Lower lobe of right lung (tissue), 2 donors: ENCODE measurements around the gene LPIN3. TPM values are rescaled to one million over a fixed set of nuclear protein-coding genes. Genes with fewer than 3 reads are reported as not detected.
A peak's percentile ranks its signal among the peaks of the same experiment; 100 is the strongest.

Source experiments
- ATAC-seq, 2 donors: fragments of 200-7000 bp; cut with Tn5 transposase; one replicate each; pipeline ENCODE4 v1.9.1; 2020 to 2022; ENCODE audit warnings: mild to moderate bottlenecking in 2 of 2, moderate library complexity in 2 of 2
- DNase-seq: peaks from one replicate; pipeline ENCODE4 v3.0.0-alpha.2; 2020
- H3K27ac ChIP-seq: fragments of 200-600 bp; one replicate; pipeline ENCODE4 v1.8.0; 2022
- H3K27me3 ChIP-seq: fragments of 200-600 bp; one replicate; pipeline ENCODE4 v1.8.0; 2022; ENCODE audit warnings: low read depth
- H3K36me3 ChIP-seq: fragments of 200-600 bp; one replicate; pipeline ENCODE4 v1.8.0; 2022; ENCODE audit warnings: mild to moderate bottlenecking
- H3K4me1 ChIP-seq: fragments of 200-600 bp; one replicate; pipeline ENCODE4 v1.8.0; 2022
- H3K4me3 ChIP-seq: fragments of 200-600 bp; one replicate; pipeline ENCODE4 v1.8.0; 2022; ENCODE audit warnings: mild to moderate bottlenecking
- H3K9me3 ChIP-seq: fragments of 200-600 bp; one replicate; pipeline ENCODE4 v1.8.0; 2022
- intact Hi-C: fragments of 100-400 bp; cut with DNase I; formaldehyde crosslinking; loops from one replicate; pipeline ENCODE4 v1.11.0; 2022
- total RNA-seq: library from RNA; stranded (reverse); fragmentation: NEBNext Ultra II Directional; extraction: Animal tissue kit (Norgen Biotek cat#: 25700); gene quantifications from one replicate; pipeline ENCODE4 v1.2.1, GENCODE V29; 2021
- TF ChIP-seq, protein P1 (sequence below): fragments of 200-600 bp; IDR thresholded peaks from one replicate; pipeline ENCODE4 v1.8.0; 2022; ENCODE audit warnings: antibody characterized with exemption, mild to moderate bottlenecking
- donor health status: DM: no; HTN: yes; CAD: no; lungs with severe emphysema.

The LPIN3 gene
- total RNA-seq, 1 donor from 2014 or later: 16.3 TPM

DNA sequence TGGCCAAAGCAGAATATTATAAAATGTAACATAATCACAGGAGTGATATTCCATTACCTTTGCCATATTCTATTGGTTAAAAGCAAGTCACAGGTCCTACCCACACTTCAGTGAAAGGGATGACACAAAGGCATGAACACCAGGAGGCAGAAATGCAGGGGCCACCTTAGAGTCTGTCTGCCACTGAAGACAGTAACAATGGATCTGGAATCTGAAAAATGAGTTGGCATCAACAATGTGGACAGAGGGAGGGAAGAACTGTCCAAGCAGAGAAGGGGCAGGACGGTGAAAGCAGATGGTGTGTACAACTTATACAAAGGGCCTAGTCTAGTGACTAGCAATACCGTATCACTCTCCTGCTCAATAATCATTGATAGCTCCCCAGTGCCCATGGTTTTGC lies 6.6 kb upstream of the LPIN3 start:
- Histone ChIP-seq H3K4me1 (peaks cover 21% of the 10 kb centered on the region), H3K36me3 (no peaks in the 10 kb centered on the region), H3K9me3 (no peaks in the 10 kb centered on the region), H3K27me3 (no peaks in the 10 kb centered on the region), H3K4me3 (no peak overlapping the region), H3K27ac (no peak overlapping the region)
- DNase-seq (no peak), ATAC-seq (no peak)
- TF ChIP-seq, protein P1, sequence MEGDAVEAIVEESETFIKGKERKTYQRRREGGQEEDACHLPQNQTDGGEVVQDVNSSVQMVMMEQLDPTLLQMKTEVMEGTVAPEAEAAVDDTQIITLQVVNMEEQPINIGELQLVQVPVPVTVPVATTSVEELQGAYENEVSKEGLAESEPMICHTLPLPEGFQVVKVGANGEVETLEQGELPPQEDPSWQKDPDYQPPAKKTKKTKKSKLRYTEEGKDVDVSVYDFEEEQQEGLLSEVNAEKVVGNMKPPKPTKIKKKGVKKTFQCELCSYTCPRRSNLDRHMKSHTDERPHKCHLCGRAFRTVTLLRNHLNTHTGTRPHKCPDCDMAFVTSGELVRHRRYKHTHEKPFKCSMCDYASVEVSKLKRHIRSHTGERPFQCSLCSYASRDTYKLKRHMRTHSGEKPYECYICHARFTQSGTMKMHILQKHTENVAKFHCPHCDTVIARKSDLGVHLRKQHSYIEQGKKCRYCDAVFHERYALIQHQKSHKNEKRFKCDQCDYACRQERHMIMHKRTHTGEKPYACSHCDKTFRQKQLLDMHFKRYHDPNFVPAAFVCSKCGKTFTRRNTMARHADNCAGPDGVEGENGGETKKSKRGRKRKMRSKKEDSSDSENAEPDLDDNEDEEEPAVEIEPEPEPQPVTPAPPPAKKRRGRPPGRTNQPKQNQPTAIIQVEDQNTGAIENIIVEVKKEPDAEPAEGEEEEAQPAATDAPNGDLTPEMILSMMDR: no peak
- intact Hi-C loops: no loop called here

GRCh38 chr20:41334443-41335421 lies 5.9 kb upstream of the LPIN3 start:
- ATAC-seq (no peak), DNase-seq (no peak)
- TF ChIP-seq, protein P1: no peak
- peak overlapping the region; percentile 34 for H3K27ac ChIP-seq
- H3K4me1 ChIP-seq: peaks cover 20% of the 10 kb centered on the region
- intact Hi-C loops: loop anchor here (5.0 kb wide), 1 partner anchor 162 kb away; no protein-coding TSS in a partner anchor
- no peaks in the 10 kb centered on the region for H3K27me3 ChIP-seq
- no peak overlapping the region for H3K4me3 ChIP-seq
- no peaks in the 10 kb centered on the region for H3K36me3 ChIP-seq
- no peaks in the 10 kb centered on the region for H3K9me3 ChIP-seq

DNA sequence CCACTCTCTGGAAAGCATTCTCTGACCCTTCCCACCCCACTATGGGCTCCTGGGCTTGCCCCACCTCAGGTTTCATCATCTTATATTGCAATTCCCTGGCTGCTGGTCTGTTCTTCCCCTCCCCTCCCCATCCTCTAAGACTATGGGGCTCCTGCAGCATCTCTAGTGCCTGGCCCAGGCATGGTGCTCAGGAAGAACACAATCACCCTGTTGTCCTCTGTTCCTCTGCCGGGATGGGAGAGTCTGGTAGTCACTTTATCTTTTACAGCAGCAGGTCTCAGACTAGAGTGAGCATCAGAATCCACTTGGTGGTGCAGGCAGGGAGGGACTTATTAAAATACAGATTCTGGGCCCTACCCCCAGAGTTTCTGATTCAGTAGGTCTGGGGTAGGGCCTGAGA lies 5.0 kb upstream of the LPIN3 start:
- DNase-seq (no peak), ATAC-seq (no peak)
- Histone ChIP-seq H3K36me3 (no peaks in the 10 kb centered on the region), H3K9me3 (no peaks in the 10 kb centered on the region), H3K27ac (no peak overlapping the region), H3K27me3 (no peaks in the 10 kb centered on the region), H3K4me3 (no peak overlapping the region), H3K4me1 (peaks cover 20% of the 10 kb centered on the region)
- intact Hi-C loops: loop anchor here (5.0 kb wide), 1 partner anchor 163 kb away; no protein-coding TSS in a partner anchor
- TF ChIP-seq, protein P1: no peak

DNA sequence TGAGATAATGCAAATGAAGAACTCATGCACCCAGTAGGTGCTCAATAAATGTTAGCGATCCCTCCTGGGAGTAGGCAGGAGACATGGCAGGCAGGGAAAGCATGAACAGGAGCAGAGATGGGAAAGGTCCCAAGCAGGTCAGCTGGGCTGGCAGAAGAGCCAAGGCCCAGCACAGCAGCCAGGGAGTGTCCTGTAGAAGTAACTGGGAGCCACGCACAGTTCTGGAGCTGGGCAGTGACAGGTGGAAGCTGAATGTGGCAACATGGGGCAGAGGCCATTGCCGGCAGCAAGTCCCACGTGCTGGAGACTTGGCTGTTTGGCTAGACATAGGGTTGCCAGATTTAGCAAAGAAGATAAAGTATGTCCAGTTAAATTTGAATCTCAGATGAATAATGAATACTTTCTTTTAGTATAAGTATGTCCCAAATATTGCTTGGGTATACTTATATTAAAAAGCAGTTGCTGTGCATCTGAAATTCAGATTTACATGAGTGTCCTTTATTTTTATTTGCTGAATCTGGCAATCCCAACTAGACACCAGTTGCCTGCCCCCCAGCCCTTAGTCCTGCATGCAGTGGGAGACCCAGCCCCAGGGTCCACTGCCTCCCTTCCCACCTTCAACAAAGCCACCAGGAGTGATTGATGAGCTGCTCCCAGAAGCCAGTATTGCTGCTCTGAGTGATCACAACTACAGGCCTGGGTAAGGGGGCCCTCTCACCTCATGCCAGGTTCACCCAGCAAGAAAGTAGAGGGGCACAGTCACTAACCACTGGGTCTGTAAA lies 3.7 kb upstream of the LPIN3 start:
- no peak overlapping the region for H3K27ac ChIP-seq
- H3K4me3 ChIP-seq: no peak overlapping the region
- H3K9me3 ChIP-seq: no peaks in the 10 kb centered on the region
- H3K27me3 ChIP-seq: no peaks in the 10 kb centered on the region
- TF ChIP-seq, protein P1: no peak
- intact Hi-C loops: loop anchor here (5.0 kb wide), 1 partner anchor 165 kb away; no protein-coding TSS in a partner anchor
- peaks cover 30% of the 10 kb centered on the region for H3K4me1 ChIP-seq
- no peak for ATAC-seq
- no peaks in the 10 kb centered on the region for H3K36me3 ChIP-seq
- DNase-seq: no peak

DNA sequence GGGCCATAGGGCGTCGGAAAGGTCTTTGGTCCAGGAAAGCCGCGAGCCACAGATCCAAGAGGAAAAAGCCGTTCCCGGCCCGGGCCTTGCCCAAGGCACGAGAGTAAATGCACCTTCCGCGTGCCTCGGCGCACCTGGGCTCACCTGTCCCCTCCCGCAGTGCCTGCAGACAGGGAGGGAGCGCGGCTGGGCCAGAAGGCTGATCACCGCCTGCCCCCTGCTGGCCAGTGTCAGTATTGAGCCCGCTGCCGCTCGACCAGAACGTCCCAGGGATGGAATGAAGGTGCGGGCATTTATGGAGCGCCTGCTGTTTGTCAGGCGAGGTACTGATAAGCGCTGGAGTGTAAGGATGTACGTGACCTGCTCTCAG lies 679 bp upstream of the LPIN3 start:
- peak overlapping the region; percentile 59 for H3K4me3 ChIP-seq
- intact Hi-C loops: loop anchor here (5.0 kb wide), 1 partner anchor 168 kb away; no protein-coding TSS in a partner anchor

More for the DNA sequence above, 679 bp upstream of the LPIN3 start:
- DNase-seq (peak; percentile 92), ATAC-seq (peak; percentile 92 to 95)
- Histone ChIP-seq H3K27me3 (no peaks in the 10 kb centered on the region), H3K4me1 (peaks cover 22% of the 10 kb centered on the region), H3K9me3 (no peaks in the 10 kb centered on the region), H3K27ac (peak overlapping the region; percentile 79), H3K36me3 (no peaks in the 10 kb centered on the region)
- TF ChIP-seq, protein P1: peak; percentile 99
